GM19023 (cell line): ENCODE data around the gene MUSK.
"Not testable (repeated sequence)": the region's sequence is repeated elsewhere in the genome, so short reads cannot be mapped to it uniquely, and the experiment has no call there.

Experiments
- ATAC-seq: cut with Tn5 transposase; IDR thresholded peaks from one replicate; pipeline ENCODE4 v1.9.1; 2021; ENCODE audit warnings: mild to moderate bottlenecking, moderate library complexity; ENCODE audit not compliant: unreplicated experiment

The MUSK gene

DNA sequence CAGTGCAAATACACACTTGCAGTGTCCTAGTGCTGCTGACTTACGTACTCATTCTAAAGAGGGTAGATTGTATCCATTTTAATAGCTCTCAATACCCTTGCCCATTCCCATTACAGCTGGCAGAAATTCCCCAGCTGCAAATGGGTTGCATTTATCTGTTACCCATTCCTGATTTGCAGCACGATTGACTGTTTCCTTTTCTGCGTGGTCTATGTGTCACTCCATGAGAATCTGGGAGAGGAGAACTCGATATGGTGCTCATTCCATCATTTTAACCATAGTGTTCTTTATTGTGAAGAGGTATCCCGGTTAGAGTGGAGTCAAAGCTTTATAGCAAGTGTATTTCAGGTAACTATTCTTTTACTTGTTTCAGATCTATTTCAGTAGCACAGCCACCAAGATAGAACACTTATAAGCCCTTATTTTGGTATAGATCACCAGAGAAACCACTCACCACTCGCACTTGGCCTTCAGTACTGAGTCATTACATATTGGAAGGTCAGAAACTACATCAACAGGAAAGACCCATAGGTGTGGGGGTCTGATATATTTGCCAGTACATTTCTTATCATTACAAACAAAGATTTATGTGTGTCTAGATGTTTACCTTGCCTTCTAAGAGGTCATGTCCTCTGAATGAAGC, 139.5 kb downstream of the MUSK start:
- ATAC-seq, result peak; percentile 62

DNA sequence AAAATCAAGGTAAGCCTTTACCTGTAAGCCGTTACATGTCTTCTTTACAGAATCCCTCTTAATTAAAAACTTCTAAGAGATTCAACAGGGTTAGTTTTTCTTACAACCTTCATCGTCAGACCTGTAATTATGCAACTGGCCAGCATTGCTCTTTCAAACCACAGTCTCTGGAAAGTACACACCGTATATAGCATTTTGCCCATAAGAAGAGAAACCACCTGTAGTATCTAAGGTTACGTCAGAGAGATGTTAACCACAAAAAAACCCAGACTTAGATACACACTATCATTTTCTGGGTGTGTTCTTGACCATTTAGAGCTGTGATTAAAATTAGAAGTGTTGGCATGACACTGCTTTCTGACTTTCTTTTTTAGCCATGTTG, 140.0 kb downstream of the MUSK start:
- peak; percentile 93 for ATAC-seq

- peak; percentile 43 for ATAC-seq
Measured at GRCh38 chr9:110809038-110809595, 140.5 kb downstream of the MUSK start.

DNA sequence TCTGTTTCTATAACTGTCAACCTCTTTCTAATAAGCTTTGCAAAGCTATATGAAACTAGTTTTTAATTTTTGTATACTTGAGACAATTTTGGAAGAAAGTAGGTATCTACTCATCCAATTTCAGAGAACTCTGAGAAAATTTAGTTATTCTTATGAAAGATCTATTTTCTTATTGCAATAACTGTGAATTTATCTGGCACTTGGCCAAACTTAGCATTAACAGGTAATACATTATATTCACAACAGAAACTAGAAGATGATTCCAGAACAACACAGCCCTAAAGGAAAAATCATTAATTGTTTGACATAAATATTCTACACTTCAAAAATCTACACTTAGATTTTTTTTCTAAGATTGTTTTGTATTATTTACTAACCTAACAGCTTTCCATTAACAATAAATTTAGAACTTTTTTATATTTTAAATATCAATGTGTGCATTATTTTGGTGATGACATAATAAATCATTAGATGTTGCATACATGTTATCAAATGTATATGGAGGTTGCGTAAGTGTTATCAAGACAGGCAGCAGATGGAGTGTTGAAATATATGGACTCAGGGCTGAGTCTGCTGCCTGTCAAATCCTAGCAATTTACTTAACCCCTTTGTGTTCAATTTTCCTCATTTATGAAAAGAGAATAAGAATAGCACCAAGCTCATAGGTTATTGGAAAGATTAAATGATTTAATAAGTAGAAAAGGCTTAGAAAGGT, 141.8 kb downstream of the MUSK start:
- no peak for ATAC-seq

DNA sequence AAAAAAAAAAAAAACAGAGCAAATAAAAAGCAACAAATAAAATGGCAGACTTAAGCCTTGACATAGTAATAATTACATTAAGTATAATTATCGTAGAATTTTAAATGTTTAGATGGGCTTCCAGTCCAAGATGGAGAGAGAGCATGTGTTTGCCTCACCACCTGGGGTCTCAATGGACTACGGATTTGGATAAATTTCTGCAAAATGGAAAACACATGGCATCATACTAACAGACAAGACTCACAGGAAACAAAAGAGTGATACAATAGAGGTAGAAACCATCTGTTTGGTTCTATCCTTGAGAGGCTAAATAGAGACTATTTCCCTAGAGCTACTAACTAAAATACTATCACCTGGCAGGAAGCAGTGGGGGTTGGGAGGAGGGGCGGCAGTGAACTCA, 144.3 kb downstream of the MUSK start:
- no peak for ATAC-seq

GRCh38 chr9:110814159-110814558, 145.6 kb downstream of the MUSK start:
- ATAC-seq, result no peak

DNA sequence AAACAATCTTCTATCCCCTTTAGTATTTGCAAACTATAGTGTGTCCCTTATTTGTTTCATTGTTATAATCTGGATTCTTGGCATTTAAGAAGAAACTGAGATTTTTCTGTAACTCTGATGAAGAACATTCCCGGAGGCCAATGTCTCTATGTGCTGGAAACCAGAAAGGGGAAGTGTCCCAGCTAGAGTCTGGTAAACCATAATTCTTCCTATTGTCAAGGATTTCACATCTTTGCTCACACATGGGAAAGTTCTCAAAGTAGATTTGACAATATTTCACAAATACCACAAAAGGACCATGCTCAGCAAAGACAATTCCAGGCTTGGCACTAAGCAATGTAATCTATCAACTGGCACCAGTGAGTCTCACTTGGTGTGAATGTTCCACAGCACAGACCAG, 146.8 kb downstream of the MUSK start:
- ATAC-seq, result no peak

- ATAC-seq, result no peak
Measured at GRCh38 chr9:110820381-110820780, 151.8 kb downstream of the MUSK start.

DNA sequence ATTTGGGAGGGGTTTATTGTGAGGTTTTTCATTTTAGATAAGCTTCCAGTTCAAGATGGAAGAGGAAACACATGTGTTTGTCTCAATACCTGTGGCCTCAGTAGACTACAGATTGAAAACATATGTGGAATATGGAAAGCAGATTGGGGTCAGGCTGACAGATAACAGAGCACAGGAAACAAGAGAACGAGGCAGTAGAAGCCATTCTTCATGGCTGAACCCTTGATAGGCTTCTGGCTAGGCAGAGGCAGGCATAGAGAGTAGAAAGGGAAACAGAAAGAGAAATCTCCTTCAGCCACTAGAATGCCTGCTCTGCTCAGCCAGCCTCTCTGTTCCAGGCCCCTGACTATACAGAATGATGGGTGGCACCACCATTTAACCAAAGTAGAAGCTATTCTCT, 152.5 kb downstream of the MUSK start:
- peak; percentile 99 for ATAC-seq

DNA sequence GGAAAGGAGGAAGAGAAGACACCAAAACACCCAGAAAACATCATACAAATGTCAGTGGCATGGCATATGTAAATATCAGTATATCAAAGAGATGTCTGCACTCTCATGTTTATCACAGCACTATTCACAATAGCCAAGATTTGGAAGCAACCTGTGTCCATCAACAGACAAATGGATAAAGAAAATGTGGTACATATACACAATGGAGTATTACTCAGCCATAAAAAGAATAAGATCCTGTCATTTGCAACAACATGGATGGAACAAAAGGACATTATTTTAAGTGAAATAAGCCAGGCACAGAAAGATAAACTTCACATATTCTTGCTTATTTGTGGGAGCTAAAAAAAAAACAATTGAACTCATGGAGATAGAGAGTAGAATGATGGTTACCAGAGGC, 156.5 kb downstream of the MUSK start:
- ATAC-seq, result not testable (repeated sequence)

DNA sequence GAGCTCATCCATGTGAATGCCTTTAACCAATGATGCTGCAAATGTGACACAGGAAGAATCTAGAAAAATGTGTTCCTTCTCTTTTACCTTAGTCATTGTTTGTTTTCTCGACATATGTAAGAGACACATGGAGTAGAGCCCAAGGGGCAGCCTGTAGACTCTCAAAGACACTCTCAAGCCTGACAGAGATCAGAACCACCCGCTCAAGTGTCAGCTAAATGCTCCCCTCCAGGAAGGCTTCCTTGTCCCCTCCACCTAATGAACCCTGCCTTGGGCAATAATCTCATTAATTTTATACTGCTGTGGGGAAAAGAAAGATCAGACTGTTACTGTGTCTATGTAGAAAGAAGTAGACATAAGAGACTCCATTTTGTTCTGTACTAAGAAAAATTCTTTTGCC, 157.4 kb downstream of the MUSK start:
- no peak for ATAC-seq

- not testable (repeated sequence) for ATAC-seq
Measured at GRCh38 chr9:110826400-110826799, 157.8 kb downstream of the MUSK start.

DNA sequence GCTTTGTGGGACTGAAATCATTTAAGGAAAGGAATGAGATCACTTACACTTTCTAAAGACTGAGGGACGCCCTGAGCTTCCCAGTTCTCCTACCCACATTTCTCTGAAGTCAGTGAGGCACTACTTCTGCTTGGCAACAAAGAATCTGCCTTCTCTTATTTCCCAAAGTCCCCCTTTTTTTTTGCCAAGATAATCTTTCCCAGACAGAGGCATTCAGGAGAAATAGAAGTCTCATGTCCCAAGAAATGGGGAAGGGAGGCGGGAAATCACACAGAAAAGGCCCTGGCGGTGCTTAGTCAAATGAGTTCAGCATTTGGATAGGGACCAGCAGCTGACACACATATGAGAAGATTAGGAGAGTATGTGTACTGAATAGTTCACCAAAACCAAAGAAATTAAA, 159.7 kb downstream of the MUSK start:
- no peak for ATAC-seq

- ATAC-seq, result no peak
Measured at GRCh38 chr9:110830495-110830894, 161.9 kb downstream of the MUSK start.

DNA sequence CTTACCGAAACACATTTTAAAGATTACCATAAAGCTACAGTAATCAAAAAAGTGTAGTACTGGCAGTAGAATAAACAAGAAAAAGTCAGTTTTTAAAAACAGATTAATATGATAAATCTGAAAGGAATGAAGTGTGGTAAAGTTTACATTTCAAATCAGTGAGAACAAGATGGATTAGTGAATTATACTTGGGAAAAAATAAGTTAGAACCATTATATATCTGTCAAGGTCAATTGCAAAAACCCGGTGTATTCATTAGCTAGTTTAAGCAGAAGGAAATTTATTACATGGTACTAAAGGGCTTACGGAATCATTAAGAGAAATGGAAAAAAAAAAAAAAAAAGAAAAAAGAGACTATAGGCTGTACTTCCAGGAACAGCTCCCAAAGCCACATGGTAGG, 164.3 kb downstream of the MUSK start:
- no peak for ATAC-seq

- no peak for ATAC-seq
Measured at GRCh38 chr9:110835404-110835803, 166.8 kb downstream of the MUSK start.

DNA sequence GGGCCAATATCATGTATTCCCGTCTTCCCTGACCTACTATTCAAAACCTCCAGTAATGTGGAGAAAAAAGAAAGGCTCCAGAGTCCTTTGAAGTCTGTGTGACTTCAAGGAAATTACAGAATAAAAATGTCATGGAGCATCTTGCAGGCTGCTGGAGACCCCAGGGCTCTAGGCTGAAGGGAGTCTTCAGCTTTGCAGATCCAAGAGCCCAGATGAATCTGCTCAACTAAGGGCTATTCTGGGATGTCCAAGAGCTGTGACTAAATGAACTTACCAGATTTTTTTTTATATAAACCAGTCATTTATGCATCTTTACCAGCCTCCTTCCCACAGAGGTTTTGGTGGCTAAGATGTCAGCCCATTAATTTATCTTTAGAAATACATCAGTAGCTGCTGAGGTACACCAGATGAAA, 167.3 kb downstream of the MUSK start:
- no peak for ATAC-seq

DNA sequence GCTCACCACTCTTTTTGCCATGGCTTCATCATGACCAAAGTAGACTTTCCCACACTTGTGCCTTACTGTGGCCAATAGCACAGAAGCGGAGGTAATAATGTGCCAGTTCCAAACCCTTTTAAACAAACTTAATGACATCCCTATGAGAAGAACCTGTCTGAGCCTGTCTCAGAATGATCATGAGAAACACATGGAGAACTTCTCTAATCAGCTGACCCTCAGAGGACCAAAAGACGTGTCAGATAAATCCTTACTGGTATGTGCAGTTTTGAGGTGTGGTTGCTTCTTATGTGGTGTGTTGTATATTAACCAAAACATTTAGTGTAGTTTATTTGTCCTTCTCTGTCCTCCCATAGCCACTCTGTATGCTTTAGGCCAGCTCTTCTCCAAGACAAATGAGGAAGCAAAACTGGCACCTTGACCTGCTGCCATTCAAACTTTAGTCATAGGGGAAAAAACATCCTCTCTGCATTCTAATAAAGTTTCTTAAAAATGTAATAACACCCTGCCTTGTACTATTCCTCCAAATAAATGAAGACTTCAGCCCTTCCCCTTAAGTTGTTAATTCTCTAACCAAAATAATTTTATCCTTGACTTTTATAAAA, 168.9 kb downstream of the MUSK start:
- no peak for ATAC-seq

GRCh38 chr9:110842169-110842568, 173.6 kb downstream of the MUSK start:
- no peak for ATAC-seq

DNA sequence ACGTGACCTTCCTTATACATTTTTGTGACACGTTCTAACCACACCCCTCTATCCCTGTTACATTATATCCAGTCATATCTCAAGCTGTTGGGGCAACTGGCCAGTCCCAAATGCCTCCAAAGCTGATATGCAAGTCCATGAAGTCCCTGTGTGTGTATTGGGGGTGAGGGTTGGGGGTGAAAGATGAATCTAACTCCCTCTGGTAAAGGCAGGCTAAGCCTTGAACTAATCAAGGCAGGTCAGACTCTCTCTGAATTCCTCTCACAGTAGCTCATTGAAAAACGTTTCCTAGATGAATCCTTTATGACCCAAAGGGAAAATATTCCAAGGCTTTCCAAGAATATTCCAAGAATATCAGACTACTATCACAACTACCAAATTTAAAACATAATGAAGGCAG, 174.4 kb downstream of the MUSK start:
- ATAC-seq, result no peak

GRCh38 chr9:110844121-110844520, 175.5 kb downstream of the MUSK start:
- no peak for ATAC-seq

DNA sequence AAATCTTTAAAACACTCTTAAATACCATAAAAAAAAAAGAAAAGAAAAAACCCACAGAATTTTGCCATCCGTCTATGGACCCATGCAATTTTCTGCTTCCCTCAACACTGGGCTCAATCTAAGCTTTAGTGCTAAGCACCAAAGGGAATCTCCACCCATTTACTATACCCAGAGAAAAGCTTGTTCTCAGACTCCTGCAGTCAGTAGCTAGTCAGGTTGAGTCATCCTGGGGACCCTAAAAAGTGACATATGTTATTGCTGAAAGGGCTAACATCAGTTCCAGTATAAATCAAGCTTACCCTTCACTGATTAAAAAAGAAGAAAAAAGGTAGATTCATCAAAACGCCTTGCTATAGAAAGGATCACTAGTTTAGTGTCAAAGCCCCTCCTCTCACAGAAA, 177.6 kb downstream of the MUSK start:
- no peak for ATAC-seq
